ENCODE measurements around the gene AKAP1.

The AKAP1 gene

GRCh38 chr17:57108671-57109392 is 23.8 kb downstream of the AKAP1 start:
- CTCF ChIA-PET: interaction anchor here (0.7 to 1.4 kb wide), 3 partner anchors 13 to 135 kb away, joined by 3 to 17 read pairs (median 6); no protein-coding TSS in a partner anchor
- no peak for DNase-seq (ENCODE audit: extremely low spot score)
- POLR2A ChIA-PET: interaction anchor here (1.2 to 2.6 kb wide), 3 partner anchors 11 to 195 kb away, joined by 3 to 9 read pairs (median 6); partner anchors contain the start of genes AKAP1 and TRIM25
- no peak for TF ChIP-seq TARDBP (IDR thresholded peaks at IDR 0.05)
- no peak for TF ChIP-seq SP1 (IDR thresholded peaks at IDR 0.05)
- TF ChIP-seq ARNT (IDR thresholded peaks at IDR 0.05): no peak
- TF ChIP-seq FOXK2 (IDR thresholded peaks at IDR 0.05): no peak
- TF ChIP-seq PKNOX1 (IDR thresholded peaks at IDR 0.05): no peak
- no peak for TF ChIP-seq BHLHE40 (IDR thresholded peaks at IDR 0.05; ENCODE audit: borderline replicate concordance)
- TF ChIP-seq ELF4 (IDR thresholded peaks at IDR 0.05): no peak
- no peak for TF ChIP-seq CTBP1 (IDR thresholded peaks at IDR 0.05; ENCODE audit: borderline replicate concordance)
- TF ChIP-seq LEF1 (IDR thresholded peaks at IDR 0.05; ENCODE audit: borderline replicate concordance): no peak
- TF ChIP-seq L3MBTL2 (conservative IDR thresholded peaks at IDR 0.05): no peak
- TF ChIP-seq FOXA1 (IDR thresholded peaks at IDR 0.05): no peak
- no peak for TF ChIP-seq SUZ12 (IDR thresholded peaks at IDR 0.05)

- ChIA-PET CTCF (interaction anchor here (0.9 to 1.4 kb wide), 4 partner anchors 11 to 131 kb away, joined by 3 to 6 read pairs (median 4); no protein-coding TSS in a partner anchor), POLR2A (interaction anchor here (0.8 to 2.6 kb wide), 4 partner anchors 12 to 196 kb away, joined by 3 to 9 read pairs (median 4); partner anchors contain the start of genes AKAP1 and TRIM25)
- TF ChIP-seq FOXK2 (IDR thresholded peaks at IDR 0.05) (no peak), FOXM1 (IDR thresholded peaks at IDR 0.05; ENCODE audit: borderline replicate concordance) (no peak), ELF4 (IDR thresholded peaks at IDR 0.05) (no peak), ARNT (IDR thresholded peaks at IDR 0.05) (no peak), LEF1 (IDR thresholded peaks at IDR 0.05; ENCODE audit: borderline replicate concordance) (no peak), TARDBP (IDR thresholded peaks at IDR 0.05) (no peak), HDGF (IDR thresholded peaks at IDR 0.05; ENCODE audit: borderline replicate concordance) (no peak), SUZ12 (IDR thresholded peaks at IDR 0.05) (no peak), SP1 (IDR thresholded peaks at IDR 0.05) (no peak), NFRKB (IDR thresholded peaks at IDR 0.05) (no peak), CTBP1 (IDR thresholded peaks at IDR 0.05; ENCODE audit: borderline replicate concordance) (no peak), BHLHE40 (IDR thresholded peaks at IDR 0.05; ENCODE audit: borderline replicate concordance) (no peak), FOXA1 (IDR thresholded peaks at IDR 0.05) (no peak)
- DNase-seq (ENCODE audit: extremely low spot score): peak; percentile 63
These were observed 24.5 kb downstream of the AKAP1 start for GRCh38 chr17:57109393-57110151.

GRCh38 chr17:57110152-57110542 is 25.1 kb downstream of the AKAP1 start:
- POLR2A ChIA-PET: interaction anchor here (0.8 to 2.6 kb wide), 3 partner anchors 13 to 27 kb away, joined by 3 to 9 read pairs (median 6); partner anchors contain the start of gene AKAP1
- DNase-seq (ENCODE audit: extremely low spot score): no peak

GRCh38 chr17:57110579-57111325 is 25.7 kb downstream of the AKAP1 start:
- CTCF ChIA-PET: interaction anchor here (0.7 to 0.9 kb wide), 3 partner anchors 9 to 132 kb away, joined by 3 read pairs; no protein-coding TSS in a partner anchor
- POLR2A ChIA-PET: interaction anchor here (0.8 to 2.6 kb wide), 4 partner anchors 13 to 28 kb away, joined by 3 to 9 read pairs (median 5); partner anchors contain the start of gene AKAP1
- TF ChIP-seq BHLHE40 (IDR thresholded peaks at IDR 0.05; ENCODE audit: borderline replicate concordance) (no peak), CTBP1 (IDR thresholded peaks at IDR 0.05; ENCODE audit: borderline replicate concordance) (no peak)
- no peak for DNase-seq (ENCODE audit: extremely low spot score)

More at GRCh38 chr17:57110152-57110542, 25.1 kb downstream of the AKAP1 start:
- TF ChIP-seq NFRKB (IDR thresholded peaks at IDR 0.05): no peak
- CTCF ChIA-PET: interaction anchor here (0.7 to 1.1 kb wide), 4 partner anchors 10 to 131 kb away, joined by 3 to 5 read pairs (median 3); no protein-coding TSS in a partner anchor

- no peak for DNase-seq (ENCODE audit: extremely low spot score)
- ChIA-PET CTCF (no interaction called here), POLR2A (interaction anchor here (1.8 kb wide), 1 partner anchor 27 kb away, joined by 4 read pairs; the partner anchor contains the start of gene AKAP1)
- TF ChIP-seq NFRKB (IDR thresholded peaks at IDR 0.05) (no peak), L3MBTL2 (conservative IDR thresholded peaks at IDR 0.05) (no peak), FOXK2 (IDR thresholded peaks at IDR 0.05) (no peak), ELF4 (IDR thresholded peaks at IDR 0.05) (no peak)
These were observed 26.3 kb downstream of the AKAP1 start for GRCh38 chr17:57111386-57111785.

GRCh38 chr17:57113011-57113410 is 28.0 kb downstream of the AKAP1 start:
- POLR2A ChIA-PET: no interaction called here
- no peak for DNase-seq (ENCODE audit: extremely low spot score)
- no peak for TF ChIP-seq SP1 (IDR thresholded peaks at IDR 0.05)
- TF ChIP-seq BHLHE40 (IDR thresholded peaks at IDR 0.05; ENCODE audit: borderline replicate concordance): no peak
- no peak for TF ChIP-seq FOXK2 (IDR thresholded peaks at IDR 0.05)
- TF ChIP-seq L3MBTL2 (conservative IDR thresholded peaks at IDR 0.05): no peak
- TF ChIP-seq PKNOX1 (IDR thresholded peaks at IDR 0.05): no peak
- no peak for TF ChIP-seq ZNF384 (IDR thresholded peaks at IDR 0.05)
- CTCF ChIA-PET: interaction anchor here (0.6 to 1.0 kb wide), 3 partner anchors 8 to 719 kb away, joined by 3 to 4 read pairs (median 3); no protein-coding TSS in a partner anchor

All from HEK293T (cell line).